HPDE6-E6E7 (cell line): Measurements from ENCODE around the gene LSM6.

Source experiments
- DNase-seq: peaks from one replicate; pipeline ENCODE4 v3.0.0; 2011; ENCODE audit warnings: missing footprints; ENCODE audit errors: extremely low spot score

The LSM6 gene

DNA sequence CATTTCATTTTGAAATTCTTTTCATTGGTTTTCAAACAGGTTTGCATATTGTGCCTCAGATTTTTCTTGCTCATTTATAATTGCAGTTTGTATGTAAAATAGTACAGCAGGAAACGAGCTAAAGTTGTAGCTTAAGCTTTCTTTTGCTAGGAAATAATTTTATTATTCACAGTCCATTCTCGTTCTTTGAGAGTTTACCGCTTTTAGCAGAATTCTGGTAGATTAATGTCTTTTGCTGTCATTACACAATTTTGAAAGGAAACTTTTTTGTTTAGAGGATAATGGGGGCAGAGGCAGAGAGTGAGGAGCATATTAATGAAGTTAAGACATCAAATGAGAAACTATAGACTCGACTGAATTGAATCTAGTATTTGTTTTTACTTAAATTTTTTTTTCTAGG, 10.5 kb downstream of the LSM6 start:
- DNase-seq, result no peak

DNA sequence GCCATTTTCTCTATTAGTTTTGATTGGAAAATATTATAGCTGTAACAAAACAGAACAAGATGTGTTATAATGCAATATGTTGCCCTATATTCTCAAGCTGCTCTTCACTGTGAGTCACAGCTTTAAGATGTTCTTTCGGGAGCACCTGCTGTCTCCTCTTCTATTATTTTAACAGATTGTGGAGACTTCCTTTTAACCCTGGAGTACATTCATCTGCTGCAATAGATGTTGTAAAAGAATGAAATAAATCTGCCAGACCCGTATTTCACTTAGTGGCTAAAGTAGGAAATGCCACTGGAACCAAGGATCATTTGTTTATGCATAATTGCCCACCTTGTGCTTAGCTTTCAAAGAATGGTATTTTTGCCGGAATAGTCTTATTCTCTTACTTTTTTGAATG, 11.1 kb downstream of the LSM6 start:
- DNase-seq, result no peak

DNA sequence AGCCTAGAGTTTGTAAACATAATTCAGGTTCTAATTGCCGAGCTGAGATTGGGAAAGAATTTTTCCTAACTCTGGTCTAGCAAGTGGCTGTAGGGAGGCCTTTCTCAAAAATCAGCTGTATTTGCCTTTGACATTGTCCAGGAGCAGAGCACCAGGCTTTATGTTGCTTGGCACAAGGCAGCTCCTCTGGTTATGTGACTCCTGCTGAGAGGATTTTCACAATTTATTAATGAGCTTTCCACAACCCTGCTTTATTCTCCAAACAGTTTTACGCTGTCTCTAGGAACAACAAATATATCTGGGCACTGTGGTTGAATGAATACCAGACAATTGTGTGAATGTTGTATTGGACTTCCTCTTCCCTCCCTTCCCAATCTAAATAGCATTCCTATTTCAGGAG, 14.9 kb downstream of the LSM6 start:
- DNase-seq, result no peak

DNA sequence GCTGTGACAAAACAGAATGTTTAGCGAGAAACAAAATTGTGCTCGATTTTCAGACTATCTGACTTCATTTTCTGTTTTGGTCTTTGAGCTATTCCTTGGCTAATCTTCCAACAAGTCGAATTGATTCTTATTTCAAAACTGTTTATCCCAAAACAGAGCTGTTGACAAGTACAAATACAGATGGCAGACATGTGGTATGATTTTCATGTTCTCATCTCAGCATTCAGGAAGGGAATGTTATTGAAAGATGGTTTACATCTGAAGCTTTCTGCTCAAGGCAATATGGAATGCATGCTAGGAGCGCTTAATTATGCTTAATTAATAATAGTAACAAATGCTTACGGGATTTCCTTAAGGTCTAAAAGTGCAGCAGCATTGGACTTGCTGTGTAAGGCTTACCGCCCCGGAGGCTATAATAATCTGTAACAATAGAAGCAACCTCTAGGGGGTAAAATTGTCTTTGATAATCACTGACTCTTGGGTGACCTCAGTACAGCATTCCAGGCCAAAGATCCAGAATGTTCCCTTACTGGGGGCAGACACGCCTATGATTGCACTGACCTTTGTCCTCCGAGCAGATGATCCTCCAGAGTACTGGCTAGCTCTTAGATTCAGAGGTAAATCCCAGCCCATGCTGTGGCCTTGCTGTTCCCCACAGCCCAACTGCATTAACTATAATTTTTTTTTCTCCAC, 16.4 kb downstream of the LSM6 start:
- DNase-seq, result no peak

DNA sequence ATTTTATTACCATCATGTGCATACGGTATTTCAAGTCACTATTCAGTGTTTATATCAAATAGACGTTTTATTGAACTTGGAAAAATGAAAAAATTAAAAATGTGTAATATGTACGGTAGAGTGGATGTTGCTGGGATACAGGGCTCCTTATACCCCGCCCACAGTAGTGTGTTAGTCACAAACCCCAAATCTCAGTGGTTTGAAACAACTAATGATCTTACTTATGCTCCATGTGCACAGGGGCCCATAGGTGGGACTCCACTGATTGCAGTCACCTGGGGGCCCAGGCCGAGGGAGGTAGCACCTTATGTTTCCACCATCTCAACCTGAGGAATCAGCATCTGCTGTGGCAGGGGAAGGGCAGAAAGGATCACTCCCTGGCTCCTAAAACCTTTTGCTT, 18.1 kb downstream of the LSM6 start:
- no peak for DNase-seq

DNA sequence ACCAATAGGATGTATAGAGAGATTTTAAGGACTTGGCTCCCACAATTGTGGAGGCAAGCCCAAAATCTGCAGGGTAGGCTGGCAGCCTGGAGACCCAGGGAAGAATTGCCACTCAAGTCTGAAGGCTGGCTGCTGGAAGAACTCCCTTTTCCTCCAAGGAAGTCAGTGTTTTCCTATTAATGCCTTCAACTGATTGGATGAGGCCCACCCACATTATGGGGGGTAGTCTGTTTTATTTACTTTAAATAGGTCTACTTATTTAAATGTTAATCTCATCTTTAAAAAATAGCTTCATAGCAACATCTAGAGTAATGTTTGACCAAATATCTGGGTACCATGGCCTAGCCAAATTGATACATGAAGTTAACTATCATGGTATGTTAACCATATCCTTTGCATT, 18.7 kb downstream of the LSM6 start:
- no peak for DNase-seq

DNA sequence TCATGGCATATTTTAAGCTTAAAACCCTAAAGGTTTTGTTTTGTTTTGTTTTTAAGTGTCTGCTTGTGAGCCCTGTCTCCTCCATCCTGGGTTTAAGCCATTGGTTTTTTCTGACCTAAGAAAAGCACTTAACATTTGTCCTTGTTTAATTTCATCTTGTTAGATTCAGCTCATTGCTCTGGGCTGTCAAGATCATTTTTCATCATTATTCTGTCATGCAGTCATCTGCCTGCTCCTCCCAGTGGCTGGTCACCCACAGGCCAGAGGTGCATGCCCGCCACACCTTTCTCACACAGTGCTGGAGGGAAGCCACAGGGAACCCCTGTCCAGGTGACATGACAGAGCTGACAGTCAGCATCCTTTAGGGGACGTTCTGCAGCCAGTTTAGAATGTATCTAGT, 27.1 kb downstream of the LSM6 start:
- DNase-seq, result no peak

DNA sequence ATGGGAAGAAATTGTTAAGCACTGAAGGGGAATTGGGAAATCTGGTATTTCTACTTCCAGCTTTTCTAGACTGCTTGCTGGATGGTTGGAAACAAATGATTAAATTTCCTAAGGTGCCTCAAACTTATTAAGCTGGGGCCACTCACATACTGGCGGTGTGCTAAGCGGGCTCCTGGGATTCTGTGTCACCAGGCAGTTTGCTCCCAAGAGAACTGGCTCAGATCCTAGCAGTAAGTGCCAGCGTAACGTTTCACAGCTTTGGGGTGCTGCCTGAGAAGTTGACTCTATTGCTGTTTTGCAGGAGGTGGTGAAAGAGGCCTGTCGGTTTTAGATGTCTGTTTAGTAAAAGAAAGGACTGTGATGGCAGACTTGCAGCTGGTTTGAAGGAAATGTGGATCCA, 31.9 kb downstream of the LSM6 start:
- no peak for DNase-seq

DNA sequence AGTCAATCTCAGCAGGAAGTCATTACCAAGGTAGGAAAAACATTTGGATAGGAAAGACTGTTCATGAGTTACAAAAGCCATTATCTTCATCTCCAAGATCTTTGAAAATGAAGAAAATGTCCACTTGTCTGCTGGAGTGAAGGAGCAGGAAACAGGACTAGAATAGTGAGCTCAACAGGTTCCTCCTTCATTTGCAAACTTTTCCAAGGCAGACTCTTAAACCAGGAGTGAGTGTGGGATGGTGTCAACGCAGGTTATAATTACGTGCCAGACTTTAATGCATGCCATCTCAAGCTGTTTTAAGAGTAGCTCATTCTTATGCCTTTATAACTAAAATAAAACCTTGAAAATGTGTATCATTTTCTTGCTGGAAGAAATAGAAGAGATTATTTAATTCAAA, 35.4 kb downstream of the LSM6 start:
- no peak for DNase-seq

DNA sequence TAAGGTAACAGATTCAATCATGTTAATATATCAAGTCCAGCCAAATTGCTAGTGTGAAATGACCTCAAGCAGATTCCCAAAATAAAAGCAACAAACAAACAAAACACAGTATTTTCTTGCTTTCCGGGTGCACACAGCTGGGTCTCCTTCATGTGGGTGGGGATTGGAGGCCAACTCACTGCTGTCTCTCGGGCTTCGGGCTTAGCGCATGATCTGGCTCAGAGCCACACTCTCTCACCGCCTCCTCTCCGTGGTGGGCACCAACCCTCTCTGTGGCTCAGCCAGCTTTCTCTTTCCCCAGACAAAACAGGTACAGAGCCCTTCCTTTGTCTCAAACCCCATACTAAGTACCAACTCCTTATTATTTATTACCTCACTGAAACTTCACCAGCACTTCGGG, 35.9 kb downstream of the LSM6 start:
- no peak for DNase-seq

DNA sequence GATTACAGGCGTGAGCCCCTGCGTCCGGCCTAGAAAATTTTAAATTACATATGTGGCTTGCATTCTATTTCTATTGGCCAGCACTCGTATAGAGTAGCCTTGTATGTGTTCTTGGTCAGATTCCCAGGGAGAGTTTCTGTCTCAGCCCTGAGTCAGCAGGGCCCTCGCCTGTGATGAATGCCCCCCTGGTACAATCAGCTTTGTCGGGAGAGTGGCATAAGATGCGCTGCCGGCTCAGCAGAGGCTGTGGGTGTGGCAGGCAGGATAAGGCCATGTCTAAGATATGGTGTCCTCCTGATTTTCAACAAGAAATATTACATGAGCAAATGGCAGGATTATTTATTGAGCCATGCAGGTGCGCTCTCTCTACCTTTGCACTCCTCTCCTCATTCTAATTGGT, 37.3 kb downstream of the LSM6 start:
- no peak for DNase-seq

DNA sequence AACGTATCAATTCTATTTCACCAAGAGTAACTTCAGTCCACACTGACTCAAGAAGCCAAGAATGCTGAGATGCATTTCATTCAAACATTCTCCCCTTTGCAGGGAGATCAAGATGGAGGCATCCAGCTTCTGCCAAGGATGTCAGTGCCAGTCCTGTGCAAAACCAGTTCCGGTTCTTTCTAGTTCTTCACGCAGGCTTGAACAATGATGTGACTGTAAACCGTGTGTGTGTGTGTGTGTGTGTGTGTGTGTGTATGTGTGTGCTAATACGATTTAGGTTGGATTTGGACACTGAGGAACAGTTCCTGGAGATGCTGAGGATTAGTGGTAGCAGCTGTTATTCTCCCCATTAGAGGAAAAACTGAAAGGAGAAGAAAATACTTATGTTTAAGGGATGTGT, 38.7 kb downstream of the LSM6 start, which contains the start of gene REELD1:
REELD1 (plus strand) TSS at position 301 of the 400 bp plus-strand sequence. CDS start 2,415 bp downstream, outside the sequence.
- DNase-seq, result no peak

DNA sequence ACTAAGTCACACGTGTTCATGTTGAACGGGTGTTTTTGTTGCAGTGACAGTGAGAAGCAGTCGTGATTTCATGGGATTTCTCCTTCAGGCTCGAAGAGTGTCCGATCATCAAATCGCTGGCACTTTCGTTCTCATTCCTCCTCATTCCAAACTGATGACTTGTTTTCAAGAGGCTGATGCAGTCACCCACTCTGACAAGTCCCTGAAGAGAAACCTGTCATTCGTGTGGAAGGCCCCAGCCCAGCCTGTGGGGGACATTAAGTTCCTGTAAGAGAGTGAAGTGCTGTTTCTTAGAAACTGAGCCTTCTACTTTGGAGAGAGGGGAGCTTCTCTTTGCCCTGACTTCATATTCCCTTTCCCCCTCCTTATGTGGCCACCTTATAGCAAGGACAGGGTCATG, 46.8 kb downstream of the LSM6 start:
- peak; percentile 57 for DNase-seq

DNA sequence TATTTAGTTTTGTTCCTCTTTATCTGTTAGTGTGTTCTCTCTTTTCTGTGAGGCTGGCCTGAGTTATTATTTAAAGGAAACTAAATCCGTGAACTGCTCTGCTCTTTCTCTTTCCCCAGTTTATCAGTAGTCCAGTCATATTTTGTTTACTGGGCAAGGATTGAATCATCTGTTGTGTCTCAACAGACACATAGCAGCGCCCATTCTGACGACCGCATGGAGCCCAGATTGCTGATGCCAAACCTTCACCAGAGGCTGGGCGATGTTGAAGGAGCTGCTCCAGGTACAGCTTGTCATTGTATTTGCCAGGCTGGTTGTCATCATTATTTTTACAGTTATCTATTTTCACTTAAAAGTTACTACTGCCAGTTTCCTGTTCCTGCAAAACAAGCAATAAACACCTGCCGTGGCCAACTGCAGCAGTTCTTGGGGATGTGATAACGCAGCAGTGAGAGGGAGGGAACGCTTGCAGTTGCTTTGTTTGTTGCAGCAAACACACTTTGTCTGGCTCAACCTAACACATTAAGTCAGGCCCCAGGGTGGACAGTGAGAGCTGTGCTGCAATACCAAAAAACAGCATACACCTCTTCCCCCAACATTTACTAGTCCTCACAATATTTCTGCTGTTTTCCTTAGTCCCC, 48.9 kb downstream of the LSM6 start:
- DNase-seq, result peak; percentile 25

DNA sequence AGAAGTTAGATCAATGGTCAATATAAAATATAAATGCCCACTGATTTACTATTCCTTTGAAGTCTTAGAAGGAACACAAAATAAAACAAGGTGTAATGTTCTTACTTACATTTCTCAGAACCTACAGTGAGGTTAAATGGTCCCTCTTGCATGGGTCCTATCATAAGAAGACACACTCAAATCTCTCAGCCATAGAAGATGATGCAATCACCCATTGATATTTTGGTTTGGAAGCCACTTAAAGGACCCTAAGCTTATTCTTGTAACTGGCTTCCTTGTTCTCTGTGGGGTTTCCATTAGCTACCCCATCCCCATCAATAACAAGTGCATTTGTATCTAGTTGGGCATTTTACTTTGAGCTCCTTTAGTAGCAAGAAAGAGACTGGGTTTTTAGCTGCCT, 53.9 kb downstream of the LSM6 start:
- DNase-seq, result no peak

DNA sequence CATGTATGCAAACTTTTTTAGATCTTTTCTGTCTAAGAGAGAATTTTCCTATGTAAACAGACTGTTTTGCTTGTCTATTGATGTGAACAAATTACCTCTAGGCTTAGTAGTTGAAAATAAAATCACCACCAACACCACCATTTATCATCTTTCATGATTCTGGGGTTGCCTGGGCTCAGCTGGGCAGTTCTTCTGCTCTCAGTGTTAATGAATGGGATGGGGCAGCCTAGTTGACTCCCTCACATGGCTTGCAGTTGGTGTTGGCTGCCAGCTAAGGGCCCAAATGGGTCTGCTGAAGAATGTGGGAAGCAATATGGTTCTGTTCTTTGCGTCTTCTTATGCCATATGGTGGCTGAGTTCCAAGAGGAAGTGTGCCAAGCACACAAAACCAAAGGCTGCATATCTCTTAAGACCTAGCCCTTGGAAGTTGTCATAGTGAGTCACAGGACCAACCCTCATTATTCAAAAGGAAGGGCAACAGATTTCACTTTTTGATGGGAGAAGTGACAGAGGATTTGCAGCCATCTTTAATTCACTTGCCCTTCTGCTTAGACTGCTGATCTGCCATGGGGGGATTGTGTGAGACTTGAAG, 56.7 kb downstream of the LSM6 start:
- DNase-seq, result no peak

DNA sequence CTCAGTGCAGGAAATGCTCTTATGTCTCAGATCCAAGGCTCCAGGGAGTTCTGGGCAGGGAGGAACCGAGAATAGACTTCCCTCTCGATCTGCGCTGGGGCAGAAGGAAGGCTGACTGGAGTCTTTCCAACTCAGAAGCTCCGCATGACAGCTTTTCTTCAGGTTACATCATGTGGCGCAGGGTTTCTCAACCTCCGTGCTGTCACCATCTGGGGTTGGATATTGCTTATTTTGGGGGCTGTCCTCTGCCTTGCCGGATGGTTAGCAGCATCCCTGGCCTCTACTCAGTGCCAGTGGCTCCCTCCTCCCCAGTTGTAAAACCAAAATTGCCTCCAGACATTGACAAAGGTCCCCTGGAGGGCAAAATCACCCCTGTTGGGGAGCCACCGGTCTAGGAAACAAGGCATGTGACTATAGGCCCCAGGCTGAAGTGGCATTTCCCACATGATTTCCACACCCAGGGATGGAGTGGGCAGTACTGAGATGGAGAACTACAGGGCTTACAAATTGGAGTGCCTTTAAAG, 60.2 kb downstream of the LSM6 start:
- no peak for DNase-seq

DNA sequence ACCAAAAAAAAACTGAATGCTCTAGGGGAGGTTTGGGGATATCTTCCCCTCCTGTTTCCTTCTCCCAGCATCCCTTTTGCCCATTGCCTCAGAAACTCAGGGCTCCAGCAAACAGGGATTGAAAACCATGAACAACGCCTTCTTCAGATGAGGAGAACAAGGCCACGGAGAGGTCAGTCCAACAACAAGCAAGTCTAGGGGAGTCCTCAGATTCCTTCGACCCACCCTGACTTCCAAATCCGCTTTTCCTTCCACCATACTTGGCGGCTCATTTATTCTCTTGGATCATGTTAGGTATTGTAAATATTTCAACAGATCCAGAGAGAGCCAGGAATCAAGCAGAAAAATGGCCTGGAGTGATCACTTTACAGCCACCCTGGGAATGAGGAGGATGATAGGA, 60.7 kb downstream of the LSM6 start:
- no peak for DNase-seq

DNA sequence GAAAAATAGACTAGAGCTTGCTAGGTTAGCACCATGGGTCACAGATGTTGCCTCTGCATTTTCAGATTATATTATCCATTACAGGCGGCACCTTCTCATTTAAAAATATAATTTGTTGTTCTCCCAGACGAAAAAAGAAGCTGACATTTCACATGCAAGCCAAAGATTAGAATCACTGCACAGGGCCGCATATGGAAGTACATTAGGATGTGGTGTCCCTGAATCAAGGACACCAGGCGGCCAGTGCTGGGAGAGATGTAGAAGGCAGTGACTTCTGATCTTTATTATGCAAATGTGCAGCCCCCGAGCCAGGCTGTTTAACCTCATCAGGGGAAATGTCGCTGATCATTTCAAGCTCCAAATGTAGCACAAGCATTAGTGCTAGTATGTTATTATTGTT, 61.6 kb downstream of the LSM6 start:
- DNase-seq, result no peak

DNA sequence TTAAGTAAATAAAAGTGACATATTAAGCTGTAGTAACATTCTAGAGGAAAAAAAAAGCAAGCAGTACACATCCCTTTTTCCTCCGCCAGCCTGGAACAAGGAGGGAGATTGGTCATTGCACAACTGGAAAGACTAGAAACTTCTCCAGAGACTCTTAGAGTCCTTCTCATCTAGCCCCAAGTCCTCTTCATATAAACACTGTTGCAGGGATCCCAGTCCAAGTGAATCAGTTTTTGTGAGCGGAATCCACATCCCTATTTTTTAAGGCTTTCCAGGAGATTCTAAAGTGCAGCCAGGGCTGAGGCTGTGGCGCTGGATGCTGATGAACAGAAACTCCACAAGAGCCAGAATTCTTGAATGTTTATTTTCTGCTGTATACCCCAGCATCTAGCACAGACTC, 62.6 kb downstream of the LSM6 start:
- DNase-seq, result no peak
